Adipose tissue (tissue), 3 donors: ENCODE results near the gene GLYATL1B. TPM values are rescaled to one million over a fixed set of nuclear protein-coding genes. Genes with fewer than 3 reads are reported as not detected.
A peak's percentile ranks its signal among the peaks of the same experiment; 100 is the strongest.

Experiments used
- H3K27ac ChIP-seq: one replicate; pipeline ENCODE4 v1.5.1; 2013; ENCODE audit warnings: low read depth, low read length
- WGBS, 3 donors: extraction: QIAGEN DNeasy Blood & Tissue Kit; methylation state at CpG; one replicate each; pipeline ENCODE4 v1.1.7; 2013; 5-methylcytosine and 5-hydroxymethylcytosine counted together
- polyA plus RNA-seq, 3 donors: library from polyadenylated mRNA; stranded (reverse); fragments of 200-250 nt; gene quantifications; one replicate each; pipeline ENCODE4 v1.2.3, GENCODE V29; 2013
- donor health status: healthy with polysubstance abuse.
- donor health status: Bipolar disorder and iron deficiency.
- donor health status: healthy.

Gene GLYATL1B
- polyA plus RNA-seq, 3 donors: not detected

DNA sequence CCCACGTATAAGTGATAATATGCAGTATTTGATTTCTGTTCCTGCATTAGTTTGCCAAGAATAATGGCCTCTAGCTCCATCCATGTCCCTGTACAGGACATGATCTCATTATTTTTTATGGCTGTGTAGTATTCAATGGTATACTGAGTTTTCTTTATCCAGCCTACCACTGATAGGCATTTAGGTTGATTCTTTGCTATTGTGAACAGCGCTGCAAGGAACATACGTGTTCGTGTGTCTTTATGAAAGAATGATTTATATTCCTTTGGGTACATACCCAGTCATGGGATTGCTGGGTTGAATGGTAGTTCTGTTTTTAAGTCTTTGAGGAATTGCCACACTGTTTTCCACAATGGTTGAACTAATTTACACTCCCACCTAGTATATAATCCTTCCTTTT, 55.1 kb downstream of the GLYATL1B start:
- no peak overlapping the region for H3K27ac ChIP-seq
- WGBS, 3 donors: 90 to 95% (median 92%) methylated on average over 4 of the region's 4 CpGs

DNA sequence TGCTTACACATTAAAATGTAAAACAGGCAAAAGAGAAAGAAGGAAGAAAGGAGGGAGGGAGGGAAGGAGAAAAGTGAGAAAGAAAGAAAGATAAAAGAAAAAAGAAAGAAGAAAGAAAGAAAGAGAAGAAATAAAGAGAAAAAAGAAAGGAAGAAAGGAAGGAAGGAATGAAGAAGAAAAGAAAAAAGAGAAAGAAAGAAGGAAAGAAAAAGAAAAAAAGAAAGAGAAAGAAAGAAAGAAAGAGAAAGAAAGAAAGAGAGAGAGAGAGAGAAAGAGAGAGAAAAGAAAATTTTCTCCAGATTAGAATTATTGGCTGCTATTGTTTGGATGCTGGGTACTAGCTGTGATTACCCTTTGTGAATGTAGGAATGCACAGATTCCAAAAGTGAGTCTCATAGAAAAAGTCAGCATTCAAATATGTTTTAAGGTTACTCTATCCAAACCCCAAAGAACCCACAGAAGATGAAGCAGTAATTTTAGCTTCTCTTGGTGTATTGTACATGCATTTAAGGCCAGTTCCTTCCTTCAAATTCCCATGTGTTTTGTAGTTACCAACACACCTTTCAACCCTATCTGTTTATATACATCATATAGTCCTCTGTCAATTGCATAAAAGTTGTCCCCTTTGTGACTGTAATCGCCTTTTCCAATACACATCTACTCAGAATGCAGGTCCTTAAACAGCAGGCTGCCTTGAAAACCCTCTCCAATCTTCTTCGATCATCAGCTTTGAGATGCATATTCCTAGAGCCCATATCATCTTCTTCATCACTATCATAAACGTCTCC, 55.8 kb downstream of the GLYATL1B start:
- WGBS, 3 donors: 1 to 4% (median 3%) methylated on average over 3 of the region's 3 CpGs
- H3K27ac ChIP-seq: no peak overlapping the region

GRCh38 chr11:59142530-59143507, 56.7 kb downstream of the GLYATL1B start, which contains the start of gene FAM111A:
Gene FAM111A, plus strand, starts transcription at chr11:59142856. Its CDS starts 6,017 bp downstream, at chr11:59148873.
- H3K27ac ChIP-seq: peak within 1 kb of the TSS; percentile 58
- WGBS, 3 donors: 0 to 1% (median 1%) methylated on average over 50 of the region's 50 CpGs

DNA sequence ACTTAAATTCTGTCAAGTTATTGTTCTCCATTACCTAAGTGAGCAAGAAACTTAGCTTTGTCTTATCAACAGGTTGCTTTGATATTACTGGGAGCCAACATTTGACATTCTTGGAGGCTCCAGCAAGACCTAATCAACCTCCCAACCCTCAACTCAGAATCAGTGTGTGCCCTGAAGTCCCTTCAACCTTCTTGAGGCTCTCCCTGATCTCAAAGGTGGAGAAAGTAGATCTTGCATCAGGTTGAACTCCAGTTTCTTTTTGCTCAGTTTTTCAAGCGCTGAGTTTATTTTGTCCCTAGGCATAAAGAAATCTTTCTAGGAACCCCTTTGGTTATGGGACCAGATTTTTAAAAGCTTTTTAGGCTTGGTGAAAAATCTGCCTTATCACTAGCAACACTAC, 58.0 kb downstream of the GLYATL1B start:
- H3K27ac ChIP-seq: peak overlapping the region; percentile 6
- 81 to 92% (median 84%) methylated on average over 1 of the region's 1 CpG for WGBS, 3 donors

Other genes with a start within 250 kb of the GLYATL1B start
- not detected for gene GLYATL2, start 241.6 kb upstream of the GLYATL1B start, polyA plus RNA-seq
- gene GLYATL1, start 146.8 kb upstream of the GLYATL1B start, polyA plus RNA-seq: under 1 TPM; 0.13 to 0.79 (median 0.76) TPM
- gene FAM111B, start 20.9 kb downstream of the GLYATL1B start, polyA plus RNA-seq: under 1 TPM in 2 of 3 donors, not detected in 1; 0.05 to 0.15 TPM
- 10 to 100 TPM in 2 of 3 donors, 1 to 10 TPM in 1; 5.6 to 19.2 (median 13.7) TPM for gene FAM111A, start 56.5 kb downstream of the GLYATL1B start, polyA plus RNA-seq
- gene DTX4, start 85.8 kb downstream of the GLYATL1B start, polyA plus RNA-seq: 10 to 100 TPM in 1 of 3 donors, 1 to 10 TPM in 2; 5.2 to 41.4 (median 7.0) TPM
- 10 to 100 TPM in 2 of 3 donors, 1 to 10 TPM in 1; 2.3 to 13.5 (median 11.8) TPM for gene MPEG1, start 126.6 kb downstream of the GLYATL1B start, polyA plus RNA-seq